ENCODE measurements around the gene PSME1. TPM values are rescaled to one million over a fixed set of nuclear protein-coding genes. Genes with fewer than 3 reads are reported as not detected.
A peak's percentile ranks its signal among the peaks of the same experiment; 100 is the strongest.

PSME1 gene
- total RNA-seq, 4 donors from 2014 or later, result 81.0 to 175 (median 131) TPM

GRCh38 chr14:24187539-24187915 is 51.5 kb downstream of the PSME1 start:
- DNase-seq, result no peak
- H3K36me3 ChIP-seq, result no peaks in the 10 kb centered on the region
- no peaks in the 10 kb centered on the region for H3K4me1 ChIP-seq
- H3K27me3 ChIP-seq, result no peaks in the 10 kb centered on the region
- H3K27ac ChIP-seq, result no peak overlapping the region
- peak overlapping the region in 1 of 2 donors; percentile 51 for H3K4me3 ChIP-seq
- no peaks in the 10 kb centered on the region for H3K9me3 ChIP-seq
- TF ChIP-seq POLR2A (IDR thresholded peaks at IDR 0.05), result no peak
- TF ChIP-seq, protein P1, sequence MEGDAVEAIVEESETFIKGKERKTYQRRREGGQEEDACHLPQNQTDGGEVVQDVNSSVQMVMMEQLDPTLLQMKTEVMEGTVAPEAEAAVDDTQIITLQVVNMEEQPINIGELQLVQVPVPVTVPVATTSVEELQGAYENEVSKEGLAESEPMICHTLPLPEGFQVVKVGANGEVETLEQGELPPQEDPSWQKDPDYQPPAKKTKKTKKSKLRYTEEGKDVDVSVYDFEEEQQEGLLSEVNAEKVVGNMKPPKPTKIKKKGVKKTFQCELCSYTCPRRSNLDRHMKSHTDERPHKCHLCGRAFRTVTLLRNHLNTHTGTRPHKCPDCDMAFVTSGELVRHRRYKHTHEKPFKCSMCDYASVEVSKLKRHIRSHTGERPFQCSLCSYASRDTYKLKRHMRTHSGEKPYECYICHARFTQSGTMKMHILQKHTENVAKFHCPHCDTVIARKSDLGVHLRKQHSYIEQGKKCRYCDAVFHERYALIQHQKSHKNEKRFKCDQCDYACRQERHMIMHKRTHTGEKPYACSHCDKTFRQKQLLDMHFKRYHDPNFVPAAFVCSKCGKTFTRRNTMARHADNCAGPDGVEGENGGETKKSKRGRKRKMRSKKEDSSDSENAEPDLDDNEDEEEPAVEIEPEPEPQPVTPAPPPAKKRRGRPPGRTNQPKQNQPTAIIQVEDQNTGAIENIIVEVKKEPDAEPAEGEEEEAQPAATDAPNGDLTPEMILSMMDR (IDR thresholded peaks at IDR 0.05), result no peak
- intact Hi-C loops (cut with DNase I; ENCODE audit: low total_unique reads), result no loop called here

Small RNA genes within 50 kb of the gene (microRNA-seq; reads per million reads assigned to microRNA genes)
- not detected for gene MIR7703 (ENCODE audit: borderline microRNAs expressed, borderline replicate concordance)

Small RNA genes within 50 kb of the gene (small RNA-seq; reads per million reads assigned to genes)
- gene IPO4, result not detected
- not detected for gene IRF9
- gene RNA5SP383, result not detected

Other genes with a start within 250 kb of the PSME1 start
- gene DHRS4, start 182.4 kb upstream of the PSME1 start, total RNA-seq, result 10 to 100 TPM; 19.7 to 57.9 (median 28.6) TPM
- 10 to 100 TPM in 2 of 4 donors, 1 to 10 TPM in 1, under 1 TPM in 1; 0.88 to 17.2 (median 8.6) TPM for gene DHRS4L2, start 147.3 kb upstream of the PSME1 start, total RNA-seq
- under 1 TPM in 2 of 4 donors, not detected in 2; 0.21 to 0.48 TPM for gene CARMIL3, start 84.2 kb upstream of the PSME1 start, total RNA-seq
- under 1 TPM in 1 of 4 donors, not detected in 3; 0.76 TPM for gene CPNE6, start 64.6 kb upstream of the PSME1 start, total RNA-seq
- gene PCK2, start 41.9 kb upstream of the PSME1 start, total RNA-seq, result 10 to 100 TPM in 3 of 4 donors, not detected in 1; 13.1 to 19.4 (median 15.1) TPM
- 10 to 100 TPM; 42.9 to 87.4 (median 57.8) TPM for gene DCAF11, start 21.4 kb upstream of the PSME1 start, total RNA-seq
- 1 to 10 TPM in 3 of 4 donors, not detected in 1; 1.2 to 1.8 (median 1.3) TPM for gene NRL, start 21.2 kb upstream of the PSME1 start, total RNA-seq
- 1 to 10 TPM in 2 of 4 donors, under 1 TPM in 1, not detected in 1; 0.48 to 2.4 (median 1.3) TPM for gene FITM1, start 5.5 kb upstream of the PSME1 start, total RNA-seq
- gene EMC9, start 5.4 kb downstream of the PSME1 start, total RNA-seq, result 10 to 100 TPM in 2 of 4 donors, 1 to 10 TPM in 1, not detected in 1; 6.2 to 21.2 (median 10.9) TPM
- gene PSME2, start 10.4 kb downstream of the PSME1 start, total RNA-seq, result 100 to 1,000 TPM in 1 of 4 donors, 10 to 100 TPM in 3; 16.9 to 113 (median 25.7) TPM
- gene RNF31, start 11.3 kb downstream of the PSME1 start, total RNA-seq, result 100 to 1,000 TPM in 1 of 4 donors, 10 to 100 TPM in 3; 17.7 to 106 (median 57.9) TPM
- 100 to 1,000 TPM in 1 of 4 donors, 10 to 100 TPM in 3; 33.2 to 205 (median 67.2) TPM for gene IRF9, start 25.1 kb downstream of the PSME1 start, total RNA-seq
- gene REC8, start 35.9 kb downstream of the PSME1 start, total RNA-seq, result 10 to 100 TPM in 3 of 4 donors, 1 to 10 TPM in 1; 9.5 to 54.3 (median 42.1) TPM
- 10 to 100 TPM in 3 of 4 donors, 1 to 10 TPM in 1; 3.1 to 33.7 (median 29.6) TPM for gene IPO4, start 52.6 kb downstream of the PSME1 start, total RNA-seq
- gene TM9SF1, start 59.2 kb downstream of the PSME1 start, total RNA-seq, result 10 to 100 TPM; 31.2 to 79.8 (median 52.4) TPM
- under 1 TPM in 1 of 4 donors, not detected in 3; 0.98 TPM for gene TSSK4, start 69.5 kb downstream of the PSME1 start, total RNA-seq
- 10 to 100 TPM in 3 of 4 donors, 1 to 10 TPM in 1; 6.8 to 53.3 (median 33.9) TPM for gene CHMP4A, start 77.3 kb downstream of the PSME1 start, total RNA-seq
- gene MDP1, start 79.9 kb downstream of the PSME1 start, total RNA-seq, result 100 to 1,000 TPM in 1 of 4 donors, 10 to 100 TPM in 2, 1 to 10 TPM in 1; 5.6 to 137 (median 24.2) TPM
- gene NEDD8, start 96.2 kb downstream of the PSME1 start, total RNA-seq, result 1,000 to 10,000 TPM in 1 of 4 donors, 100 to 1,000 TPM in 2, 10 to 100 TPM in 1; 61.2 to 1,004 (median 192) TPM
- 10 to 100 TPM; 38.9 to 60.9 (median 48.8) TPM for gene GMPR2, start 96.7 kb downstream of the PSME1 start, total RNA-seq
- 100 to 1,000 TPM in 1 of 4 donors, 10 to 100 TPM in 3; 41.0 to 123 (median 66.8) TPM for gene TINF2, start 106.4 kb downstream of the PSME1 start, total RNA-seq
- 1 to 10 TPM in 2 of 4 donors, not detected in 2; 1.6 to 3.2 TPM for gene TGM1, start 127.0 kb downstream of the PSME1 start, total RNA-seq
- 10 to 100 TPM in 3 of 4 donors, 1 to 10 TPM in 1; 9.2 to 67.9 (median 23.2) TPM for gene RABGGTA, start 135.4 kb downstream of the PSME1 start, total RNA-seq
- gene DHRS1, start 163.6 kb downstream of the PSME1 start, total RNA-seq, result 10 to 100 TPM; 17.0 to 52.4 (median 37.7) TPM
- gene NOP9, start 163.7 kb downstream of the PSME1 start, total RNA-seq, result 10 to 100 TPM in 3 of 4 donors, 1 to 10 TPM in 1; 5.0 to 23.5 (median 22.5) TPM
- gene CIDEB, start 171.8 kb downstream of the PSME1 start, total RNA-seq, result 10 to 100 TPM in 2 of 4 donors, 1 to 10 TPM in 2; 1.3 to 25.5 (median 14.1) TPM
- 1 to 10 TPM in 3 of 4 donors, not detected in 1; 1.0 to 7.1 (median 5.6) TPM for gene LTB4R2, start 173.9 kb downstream of the PSME1 start, total RNA-seq
- gene LTB4R, start 175.3 kb downstream of the PSME1 start, total RNA-seq, result 10 to 100 TPM in 1 of 4 donors, 1 to 10 TPM in 3; 3.7 to 19.5 (median 5.6) TPM
- 100 to 1,000 TPM in 2 of 4 donors, 10 to 100 TPM in 2; 22.8 to 138 (median 86.1) TPM for gene ADCY4, start 198.9 kb downstream of the PSME1 start, total RNA-seq
- 100 to 1,000 TPM in 1 of 4 donors, 1 to 10 TPM in 2, under 1 TPM in 1; 0.29 to 123 (median 6.0) TPM for gene RIPK3, start 203.8 kb downstream of the PSME1 start, total RNA-seq
- gene NFATC4, start 232.0 kb downstream of the PSME1 start, total RNA-seq, result 100 to 1,000 TPM in 1 of 4 donors, 10 to 100 TPM in 3; 25.6 to 187 (median 86.4) TPM